CD8-positive, alpha-beta memory T cell (primary cell): ENCODE results near the gene NOTUM. TPM values are rescaled to one million over a fixed set of nuclear protein-coding genes. Genes with fewer than 3 reads are reported as not detected.

Experiments used
- CTCF ChIA-PET: fragments of 350-600 bp; sonication (Branson Sonifier 250); formaldehyde crosslinking; loops from one replicate; lab custom pipeline; 2021; ENCODE audit warnings: antibody characterized with exemption; lab: Charles Lee
- POLR2A ChIA-PET: fragments of 350-600 bp; sonication (Branson Sonifier 250); formaldehyde crosslinking; loops from one replicate; lab custom pipeline; 2021; ENCODE audit warnings: antibody characterized with exemption; lab: Charles Lee
- DNase-seq, 5 donors: peaks; one replicate each; pipeline versions ENCODE4 v3.0.0 to v3.0.0-alpha.2; 2020 to 2022; ENCODE audit warnings: mixed read lengths in 1 of 5
- H3K27ac ChIP-seq: one replicate; pipeline ENCODE4 v1.7.0; 2013; ENCODE audit warnings: low read depth, mild to moderate bottlenecking, low read length, moderate library complexity
- H3K27me3 ChIP-seq: 2 replicates; pipeline ENCODE4 v1.7.0; 2013; ENCODE audit warnings: low read length, mild to moderate bottlenecking; ENCODE audit not compliant: insufficient read depth, poor library complexity, severe bottlenecking
- H3K36me3 ChIP-seq: 2 replicates; pipeline ENCODE4 v1.7.0; 2013; ENCODE audit warnings: mild to moderate bottlenecking, low read length, moderate library complexity; ENCODE audit not compliant: insufficient read depth
- H3K4me1 ChIP-seq: 2 replicates; pipeline ENCODE4 v1.7.0; 2013; ENCODE audit warnings: mild to moderate bottlenecking, low read length, moderate library complexity; ENCODE audit not compliant: insufficient read depth
- H3K4me3 ChIP-seq: 2 replicates; pipeline ENCODE4 v1.7.0; 2013; ENCODE audit warnings: mild to moderate bottlenecking, low read length
- H3K9me3 ChIP-seq: 2 replicates; pipeline ENCODE4 v1.7.0; 2013; ENCODE audit warnings: mild to moderate bottlenecking, low read length
- H3K27ac Mint-ChIP-seq, 8 donors: one replicate each; pipeline ENCODE4 v1.8.0; 2020 to 2021; ENCODE audit warnings: mixed read lengths in 8 of 8, mild to moderate bottlenecking in 6 of 8, inconsistent platforms in 3 of 8, moderate library complexity in 3 of 8
- H3K27me3 Mint-ChIP-seq, 2 donors: one replicate each; pipeline ENCODE4 v1.8.0; 2020 to 2021; ENCODE audit warnings: mixed read lengths in 2 of 2, mild to moderate bottlenecking in 1 of 2, moderate library complexity in 1 of 2
- H3K36me3 Mint-ChIP-seq, 3 donors: one replicate each; pipeline ENCODE4 v1.8.0; 2020 to 2021; ENCODE audit warnings: mixed read lengths in 3 of 3, inconsistent platforms in 1 of 3, mild to moderate bottlenecking in 1 of 3
- H3K4me1 Mint-ChIP-seq, 3 donors: one replicate each; pipeline ENCODE4 v1.8.0; 2020 to 2021; ENCODE audit warnings: mixed read lengths in 3 of 3, inconsistent platforms in 1 of 3, mild to moderate bottlenecking in 1 of 3
- H3K4me3 Mint-ChIP-seq, 7 donors: one replicate each; pipeline ENCODE4 v1.8.0; 2020 to 2021; ENCODE audit warnings: mixed read lengths in 7 of 7, mild to moderate bottlenecking in 6 of 7, moderate library complexity in 4 of 7, inconsistent platforms in 2 of 7
- H3K9me3 Mint-ChIP-seq, 5 donors: one replicate each; pipeline ENCODE4 v1.8.0; 2020 to 2022; ENCODE audit warnings: mixed read lengths in 5 of 5, mild to moderate bottlenecking in 3 of 5, moderate library complexity in 2 of 5, inconsistent platforms in 1 of 5
- polyA plus RNA-seq: library from polyadenylated mRNA; unstranded; fragments of 300-500 nt; fragmentation: Illumina TruSeq; gene quantifications from one replicate; pipeline ENCODE4 v1.2.3, GENCODE V29; 2021
- total RNA-seq, 2 experiments: library from RNA; stranded (reverse); gene quantifications; one replicate each; pipeline ENCODE4 v1.2.3, GENCODE V29; 2021

NOTUM gene
- total and polyA plus RNA-seq, 3 experiments from 2014 or later: 0.33 to 0.35 TPM; not detected in 1

- H3K36me3 Mint-ChIP-seq: peaks cover 0 to 12% (median 8%) of the 10 kb centered on the region in 3 donors
- H3K27ac Mint-ChIP-seq: peak overlapping the region; percentile 82 to 99 (median 96)
- peaks cover 0 to 4% (median 0%) of the 10 kb centered on the region in 5 donors for H3K9me3 Mint-ChIP-seq
These were observed 15.6 kb upstream of the NOTUM start for GRCh38 chr17:81976332-81977210.

GRCh38 chr17:81973432-81973831 lies 12.4 kb upstream of the NOTUM start:
- no peak for DNase-seq
- H3K4me3 ChIP-seq: no peak overlapping the region
- Mint-ChIP-seq H3K36me3 (peaks cover 0 to 3% (median 0%) of the 10 kb centered on the region in 3 donors), H3K4me1 (peaks cover 4 to 18% (median 10%) of the 10 kb centered on the region in 3 donors), H3K27ac (no peak overlapping the region), H3K27me3 (no peaks in the 10 kb centered on the region), H3K9me3 (peaks cover 0 to 4% (median 0%) of the 10 kb centered on the region in 5 donors), H3K4me3 (no peak overlapping the region)
- POLR2A ChIA-PET: no interaction called here
- no peak overlapping the region for H3K27ac ChIP-seq
- H3K36me3 ChIP-seq: no peaks in the 10 kb centered on the region
- CTCF ChIA-PET: interaction anchor here (3.9 kb wide), 1 partner anchor 14 kb away, joined by 15 read pairs; no protein-coding TSS in a partner anchor
- no peaks in the 10 kb centered on the region for H3K27me3 ChIP-seq
- no peaks in the 10 kb centered on the region for H3K9me3 ChIP-seq
- peaks cover 12% of the 10 kb centered on the region for H3K4me1 ChIP-seq

More at GRCh38 chr17:81976332-81977210, 15.6 kb upstream of the NOTUM start:
- DNase-seq: peak in 1 of 5 donors; percentile 27
- H3K27ac ChIP-seq: peak overlapping the region; percentile 72
- peak overlapping the region; percentile 72 for H3K4me3 ChIP-seq
- H3K27me3 ChIP-seq: no peaks in the 10 kb centered on the region
- CTCF ChIA-PET: interaction anchor here (1.0 to 3.9 kb wide), 3 partner anchors 8 to 17 kb away, joined by 6 to 15 read pairs (median 6); partner anchors contain the start of gene NOTUM
- H3K4me1 ChIP-seq: peaks cover 28% of the 10 kb centered on the region
- no peaks in the 10 kb centered on the region for H3K9me3 ChIP-seq
- POLR2A ChIA-PET: interaction anchor here (1.3 to 1.4 kb wide), 2 partner anchors 9 to 59 kb away, joined by 3 to 9 read pairs; no protein-coding TSS in a partner anchor
- H3K36me3 ChIP-seq: no peaks in the 10 kb centered on the region
- peaks cover 18 to 36% (median 29%) of the 10 kb centered on the region in 3 donors for H3K4me1 Mint-ChIP-seq
- peak overlapping the region; percentile 80 to 96 (median 94) for H3K4me3 Mint-ChIP-seq
- no peaks in the 10 kb centered on the region for H3K27me3 Mint-ChIP-seq

- ChIA-PET CTCF (interaction anchor here (1.5 to 2.5 kb wide), 4 partner anchors 8 to 61 kb away, joined by 4 to 13 read pairs (median 6); no protein-coding TSS in a partner anchor), POLR2A (interaction anchor here (0.7 to 2.2 kb wide), 4 partner anchors 8 to 568 kb away, joined by 3 to 9 read pairs (median 6); partner anchors contain the start of genes ASPSCR1 and DCXR)
- peak overlapping the region in 4 of 8 donors; percentile 24 to 62 (median 48) for H3K27ac Mint-ChIP-seq
These were observed 8.1 kb upstream of the NOTUM start for GRCh38 chr17:81968850-81969812.

GRCh38 chr17:81968396-81968745 lies 7.4 kb upstream of the NOTUM start:
- Mint-ChIP-seq H3K27ac (peak overlapping the region in 4 of 8 donors; percentile 47 to 80 (median 58)), H3K4me1 (peaks cover 11 to 32% (median 11%) of the 10 kb centered on the region in 3 donors), H3K36me3 (no peaks in the 10 kb centered on the region), H3K27me3 (peaks cover 6 to 11% of the 10 kb centered on the region in 2 donors), H3K9me3 (no peaks in the 10 kb centered on the region), H3K4me3 (peak overlapping the region in 5 of 7 donors; percentile 39 to 71 (median 62))
- ChIA-PET POLR2A (interaction anchor here (0.6 to 2.2 kb wide), 5 partner anchors 8 to 569 kb away, joined by 3 to 9 read pairs (median 4); partner anchors contain the start of genes ASPSCR1 and DCXR), CTCF (interaction anchor here (1.5 to 2.5 kb wide), 4 partner anchors 8 to 62 kb away, joined by 4 to 13 read pairs (median 6); no protein-coding TSS in a partner anchor)
- Histone ChIP-seq H3K27me3 (no peaks in the 10 kb centered on the region), H3K36me3 (no peaks in the 10 kb centered on the region), H3K4me1 (peaks cover 23% of the 10 kb centered on the region), H3K27ac (no peak overlapping the region), H3K9me3 (no peaks in the 10 kb centered on the region), H3K4me3 (peak overlapping the region; percentile 31)
- DNase-seq: no peak

More at GRCh38 chr17:81968850-81969812, 8.1 kb upstream of the NOTUM start:
- H3K4me3 Mint-ChIP-seq: peak overlapping the region in 2 of 7 donors; percentile 48 to 58
- H3K4me1 Mint-ChIP-seq: peaks cover 4 to 24% (median 5%) of the 10 kb centered on the region in 3 donors
- H3K9me3 Mint-ChIP-seq: peaks cover 0 to 3% (median 0%) of the 10 kb centered on the region in 5 donors
- no peaks in the 10 kb centered on the region for H3K27me3 ChIP-seq
- no peaks in the 10 kb centered on the region for H3K36me3 Mint-ChIP-seq
- no peak overlapping the region for H3K27ac ChIP-seq
- H3K4me3 ChIP-seq: no peak overlapping the region
- DNase-seq: no peak
- peaks cover 0 to 7% of the 10 kb centered on the region in 2 donors for H3K27me3 Mint-ChIP-seq
- no peaks in the 10 kb centered on the region for H3K36me3 ChIP-seq
- H3K4me1 ChIP-seq: peaks cover 23% of the 10 kb centered on the region
- no peaks in the 10 kb centered on the region for H3K9me3 ChIP-seq

GRCh38 chr17:81967533-81968395 lies 6.8 kb upstream of the NOTUM start:
- Mint-ChIP-seq H3K4me3 (peak overlapping the region; percentile 41 to 71 (median 58)), H3K9me3 (no peaks in the 10 kb centered on the region), H3K36me3 (no peaks in the 10 kb centered on the region), H3K27ac (peak overlapping the region in 6 of 8 donors; percentile 47 to 80 (median 59)), H3K27me3 (peaks cover 11 to 12% of the 10 kb centered on the region in 2 donors), H3K4me1 (peaks cover 11 to 35% (median 12%) of the 10 kb centered on the region in 3 donors)
- Histone ChIP-seq H3K4me1 (peaks cover 23% of the 10 kb centered on the region), H3K27ac (no peak overlapping the region), H3K36me3 (no peaks in the 10 kb centered on the region), H3K27me3 (no peaks in the 10 kb centered on the region), H3K9me3 (no peaks in the 10 kb centered on the region), H3K4me3 (peak overlapping the region; percentile 54)
- POLR2A ChIA-PET: interaction anchor here (0.6 to 2.2 kb wide), 6 partner anchors 8 to 569 kb away, joined by 3 to 9 read pairs (median 4); partner anchors contain the start of genes ASPSCR1 and DCXR
- CTCF ChIA-PET: interaction anchor here (1.1 to 2.5 kb wide), 5 partner anchors 8 to 70 kb away, joined by 3 to 13 read pairs (median 5); no protein-coding TSS in a partner anchor
- peak; percentile 72 to 90 (median 80) for DNase-seq

- peaks cover 11 to 35% (median 12%) of the 10 kb centered on the region in 3 donors for H3K4me1 Mint-ChIP-seq
- H3K27me3 ChIP-seq: no peaks in the 10 kb centered on the region
- peaks cover 23% of the 10 kb centered on the region for H3K4me1 ChIP-seq
- H3K4me3 Mint-ChIP-seq: no peak overlapping the region
- no peak overlapping the region for H3K27ac Mint-ChIP-seq
- peak overlapping the region; percentile 54 for H3K4me3 ChIP-seq
- no peak overlapping the region for H3K27ac ChIP-seq
- H3K9me3 ChIP-seq: no peaks in the 10 kb centered on the region
- POLR2A ChIA-PET: interaction anchor here (1.8 to 2.2 kb wide), 2 partner anchors 10 to 70 kb away, joined by 7 to 9 read pairs; partner anchors contain the start of genes ASPSCR1 and DCXR
- H3K36me3 Mint-ChIP-seq: no peaks in the 10 kb centered on the region
- H3K27me3 Mint-ChIP-seq: peaks cover 14% of the 10 kb centered on the region in 2 donors
- no peak for DNase-seq
- CTCF ChIA-PET: interaction anchor here (1.1 to 2.5 kb wide), 4 partner anchors 8 to 71 kb away, joined by 3 to 13 read pairs (median 4); no protein-coding TSS in a partner anchor
- H3K36me3 ChIP-seq: no peaks in the 10 kb centered on the region
- H3K9me3 Mint-ChIP-seq: no peaks in the 10 kb centered on the region
These were observed 6.2 kb upstream of the NOTUM start for GRCh38 chr17:81967244-81967532.
